AG08395 (cell line): ENCODE measurements around the gene CYP4F12.
"Not testable (repeated sequence)": the region's sequence is repeated elsewhere in the genome, so short reads cannot be mapped to it uniquely, and the experiment has no call there.

ENCODE experiments used
- DNase-seq: peaks from one replicate; pipeline ENCODE4 v3.0.0; 2012; ENCODE audit warnings: mixed read lengths, low spot score

The CYP4F12 gene

DNA sequence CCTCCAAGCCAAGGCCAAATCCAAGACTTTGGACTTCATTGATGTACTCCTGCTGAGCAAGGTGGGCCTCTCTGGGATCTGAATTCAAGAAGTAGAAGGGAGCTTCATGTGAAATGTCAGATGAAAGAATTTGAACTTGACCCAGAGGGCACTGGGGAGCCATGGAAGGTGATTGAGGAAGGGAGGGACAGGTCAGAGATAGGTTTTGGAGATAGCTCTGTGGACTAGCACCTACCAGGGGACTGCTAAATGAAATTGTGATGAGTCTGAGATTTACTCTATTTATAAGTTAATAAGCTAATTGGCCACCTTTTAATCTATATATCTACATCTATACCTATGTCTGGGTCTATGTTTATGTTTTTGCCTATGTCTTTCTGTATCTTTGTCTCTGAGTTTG lies 22.8 kb upstream of the CYP4F12 start:
- DNase-seq: not testable (repeated sequence)

GRCh38 chr19:15651791-15652190 lies 21.1 kb upstream of the CYP4F12 start:
- no peak for DNase-seq

DNA sequence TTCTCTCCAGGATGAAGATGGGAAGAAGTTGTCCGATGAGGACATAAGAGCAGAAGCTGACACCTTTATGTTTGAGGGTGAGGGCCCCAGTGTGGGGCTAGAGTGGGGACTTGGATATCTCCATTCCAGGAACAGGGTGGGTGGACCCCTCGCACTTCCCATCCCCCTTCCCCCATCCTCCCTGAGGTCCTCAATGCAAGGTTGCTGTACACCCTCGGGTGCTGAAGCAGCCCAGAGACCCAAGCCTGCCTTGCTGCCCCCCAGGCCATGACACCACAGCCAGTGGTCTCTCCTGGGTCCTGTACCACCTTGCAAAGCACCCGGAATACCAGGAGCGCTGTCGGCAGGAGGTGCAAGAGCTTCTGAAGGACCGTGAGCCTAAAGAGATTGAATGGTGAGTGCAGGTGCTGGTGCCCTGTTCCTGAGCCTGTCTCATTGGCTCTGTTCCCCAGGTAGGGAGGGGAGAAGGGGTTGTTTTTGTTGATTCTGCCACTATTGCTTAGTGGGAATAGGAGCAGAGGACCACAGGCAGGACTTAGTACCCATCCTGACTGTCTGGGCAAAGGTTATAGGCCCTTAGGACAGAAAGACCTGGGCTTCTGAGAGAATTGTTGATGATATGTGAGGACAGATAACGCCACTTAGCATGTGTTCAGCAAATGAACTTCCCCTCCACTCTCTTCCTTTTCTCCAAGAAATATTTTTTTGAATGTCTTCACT lies 20.2 kb upstream of the CYP4F12 start:
- no peak for DNase-seq

- no peak for DNase-seq
Measured at GRCh38 chr19:15656467-15656866, 16.4 kb upstream of the CYP4F12 start.

GRCh38 chr19:15663247-15663646 lies 9.6 kb upstream of the CYP4F12 start:
- no peak for DNase-seq

DNA sequence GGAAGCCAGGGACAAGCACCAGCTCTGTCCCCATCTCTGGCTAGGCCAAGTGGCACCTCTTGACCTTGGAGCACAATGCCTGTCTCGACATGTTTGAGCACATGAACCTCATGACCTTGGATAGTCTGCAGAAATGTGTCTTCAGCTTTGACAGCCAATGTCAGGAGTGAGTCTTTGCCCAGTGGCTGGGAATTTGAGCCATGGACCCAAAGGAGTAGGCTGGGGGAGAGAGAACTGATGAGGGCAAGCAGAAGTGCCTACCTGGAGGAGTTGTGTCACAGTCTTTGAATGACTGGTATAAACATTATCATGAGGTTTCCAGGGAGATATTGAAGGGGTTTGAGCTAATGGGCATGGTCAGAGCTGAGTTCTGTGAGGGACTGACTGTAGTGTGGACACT lies 6.7 kb upstream of the CYP4F12 start:
- DNase-seq: no peak

DNA sequence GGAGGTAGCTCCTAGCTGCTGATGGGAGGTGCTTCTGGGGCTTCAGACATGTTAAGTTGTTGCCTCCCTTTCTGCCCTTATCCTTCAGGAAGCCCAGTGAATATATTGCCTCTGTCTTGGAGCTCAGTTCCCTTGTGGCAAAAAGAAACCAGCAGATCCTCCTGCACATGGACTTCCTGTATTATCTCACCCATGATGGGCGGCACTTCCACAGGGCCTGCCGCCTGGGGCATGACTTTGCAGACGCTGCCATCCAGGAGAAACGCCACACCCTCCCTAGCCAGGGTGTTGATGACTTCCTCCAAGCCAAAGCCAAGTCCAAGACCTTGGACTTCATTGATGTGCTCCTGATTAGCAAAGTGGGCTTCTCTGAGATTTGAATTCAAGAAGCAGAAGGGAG lies 6.0 kb upstream of the CYP4F12 start:
- DNase-seq: no peak

DNA sequence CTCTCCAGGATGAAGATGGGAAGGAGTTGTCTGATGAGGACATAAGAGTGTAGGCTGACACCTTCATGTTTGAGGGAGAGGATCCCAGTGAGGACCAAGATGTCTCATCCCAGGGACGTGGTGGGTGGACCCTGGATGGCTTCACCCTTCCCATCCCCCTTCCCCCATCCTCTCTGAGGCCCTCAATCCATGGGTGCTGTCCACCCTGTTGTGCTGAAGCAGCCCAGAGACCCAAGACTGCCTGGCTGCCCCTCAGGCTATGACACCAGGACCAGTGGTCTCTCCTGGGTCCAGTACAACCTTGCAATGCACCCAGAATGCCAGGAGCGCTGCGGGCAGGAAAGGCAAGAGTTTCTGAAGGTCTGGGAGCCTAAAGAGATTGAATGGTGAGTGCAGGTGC lies 3.4 kb upstream of the CYP4F12 start:
- no peak for DNase-seq

GRCh38 chr19:15669891-15670290 lies 3.0 kb upstream of the CYP4F12 start:
- DNase-seq: no peak

GRCh38 chr19:15671237-15671821 lies 1.6 kb upstream of the CYP4F12 start:
- DNase-seq: no peak

GRCh38 chr19:15671891-15672579 lies 852 bp upstream of the CYP4F12 start:
- no peak for DNase-seq

- no peak for DNase-seq
Measured at GRCh38 chr19:15673176-15673654, 328 bp downstream of the CYP4F12 start.

DNA sequence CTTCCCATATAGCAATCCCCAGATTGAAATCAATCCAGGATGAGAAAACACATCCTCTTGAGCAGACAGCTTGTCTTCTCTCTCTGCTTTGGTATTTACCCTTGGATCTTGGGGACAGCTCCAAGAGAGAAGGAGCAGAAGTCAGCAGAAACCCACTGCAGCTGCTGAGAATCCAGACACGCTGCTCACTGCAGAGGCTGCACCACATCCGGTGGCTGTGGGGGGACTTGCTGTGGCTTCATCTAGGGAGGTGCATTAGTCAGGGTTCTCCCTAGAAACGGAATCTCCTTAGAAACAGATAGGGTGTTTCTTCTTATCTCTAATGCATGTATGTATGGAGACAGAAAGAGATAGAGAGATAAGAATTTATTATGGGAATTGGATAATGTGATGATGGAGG lies 2.7 kb downstream of the CYP4F12 start:
- no peak for DNase-seq

DNA sequence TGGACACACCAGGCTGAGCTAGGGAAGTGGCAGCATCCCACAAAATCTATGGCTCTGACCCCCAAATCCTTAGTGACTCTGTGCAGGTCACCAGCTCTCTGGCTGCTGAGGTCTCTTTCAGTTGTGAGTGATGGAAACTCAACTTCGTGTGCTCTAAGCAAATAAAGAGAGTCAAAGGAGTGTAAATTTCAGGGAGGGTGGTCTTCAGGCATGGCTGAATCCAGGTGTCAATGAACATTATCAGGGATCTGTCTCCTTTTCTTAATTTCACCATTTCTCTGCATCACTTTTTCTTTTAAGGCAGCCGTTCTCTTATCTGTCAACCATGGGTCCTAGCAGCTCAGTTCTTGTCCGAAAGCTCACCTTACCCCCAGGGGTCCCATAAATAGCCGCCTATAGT lies 6.2 kb downstream of the CYP4F12 start:
- DNase-seq: no peak

GRCh38 chr19:15679865-15680264 lies 7.0 kb downstream of the CYP4F12 start:
- DNase-seq: not testable (repeated sequence)

DNA sequence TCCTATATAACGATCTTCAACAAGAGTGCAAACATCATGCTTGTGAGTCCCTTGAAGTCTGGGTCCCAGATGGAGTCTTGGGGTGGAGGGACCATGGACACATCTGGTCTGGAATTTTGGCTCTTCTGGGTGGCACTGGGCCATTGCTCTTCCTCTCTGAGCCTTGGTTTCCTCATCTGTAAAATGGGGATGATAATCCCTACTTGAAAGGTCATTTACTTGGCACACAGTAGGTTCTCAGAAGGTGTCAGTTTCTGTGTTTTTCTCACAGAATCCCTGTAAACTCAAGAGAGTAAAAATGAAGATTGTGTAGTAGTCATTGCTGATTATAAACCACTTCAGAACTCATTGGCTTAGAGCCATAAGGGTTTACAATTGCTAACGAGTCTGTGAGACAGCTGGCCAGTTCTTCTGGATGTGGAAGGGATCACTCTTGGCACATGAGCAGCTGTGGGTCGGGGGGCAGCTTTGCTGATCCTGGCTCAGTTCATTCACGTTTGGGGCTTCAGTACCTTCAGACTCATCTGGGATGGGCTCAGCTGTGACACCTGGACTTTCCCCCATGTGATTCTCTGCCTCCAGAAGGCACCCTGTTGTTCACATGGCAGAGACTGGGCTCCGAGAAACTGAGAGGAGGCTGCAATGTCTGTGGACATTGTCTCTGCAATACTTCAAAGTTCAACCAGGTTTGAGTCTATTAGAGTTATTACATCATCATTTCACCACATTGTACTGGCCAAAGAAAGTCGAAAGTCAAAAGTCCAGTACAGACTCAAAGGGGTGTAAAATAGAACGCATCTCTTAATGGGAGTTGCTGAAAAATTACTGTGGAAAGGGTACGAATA lies 7.8 kb downstream of the CYP4F12 start:
- no peak for DNase-seq

- DNase-seq: no peak
Measured at GRCh38 chr19:15683411-15683810, 10.5 kb downstream of the CYP4F12 start.

DNA sequence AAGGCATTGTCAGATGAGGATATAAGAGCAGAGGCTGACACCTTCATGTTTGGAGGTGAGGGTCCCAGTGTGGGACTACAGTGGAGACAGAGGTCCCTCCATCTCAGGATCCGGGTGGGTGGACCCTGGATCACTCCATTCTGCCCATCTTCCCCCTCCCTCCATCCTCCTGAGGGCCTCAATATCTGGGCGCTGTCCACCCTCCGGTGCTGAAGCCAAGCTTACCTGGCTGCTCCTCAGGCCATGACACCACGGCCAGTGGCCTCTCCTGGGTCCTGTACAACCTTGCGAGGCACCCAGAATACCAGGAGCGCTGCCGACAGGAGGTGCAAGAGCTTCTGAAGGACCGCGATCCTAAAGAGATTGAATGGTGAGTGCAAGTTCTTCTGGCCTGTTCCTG lies 11.9 kb downstream of the CYP4F12 start:
- DNase-seq: no peak

- DNase-seq: no peak
Measured at GRCh38 chr19:15696654-15697194, 23.8 kb downstream of the CYP4F12 start.

GRCh38 chr19:15701757-15702533 lies 29.1 kb downstream of the CYP4F12 start:
- no peak for DNase-seq

- no peak for DNase-seq
Measured at GRCh38 chr19:15702534-15702930, 29.6 kb downstream of the CYP4F12 start.
